Colonic mucosa (tissue), 4 donors: Measurements from ENCODE around the gene SYCP2. TPM values are rescaled to one million over a fixed set of nuclear protein-coding genes. Genes with fewer than 3 reads are reported as not detected.

Experiments used
- DNase-seq: peaks from one replicate; pipeline ENCODE4 v3.0.0-alpha.2; 2020
- H3K27ac ChIP-seq: fragments of 200-600 bp; one replicate; pipeline ENCODE4 v1.8.0; 2021
- H3K27me3 ChIP-seq: fragments of 200-600 bp; one replicate; pipeline ENCODE4 v1.8.0; 2021
- H3K36me3 ChIP-seq: fragments of 200-600 bp; one replicate; pipeline ENCODE4 v1.8.0; 2021
- H3K4me1 ChIP-seq: fragments of 200-600 bp; one replicate; pipeline ENCODE4 v1.8.0; 2021; ENCODE audit warnings: mild to moderate bottlenecking
- H3K4me3 ChIP-seq: fragments of 200-600 bp; one replicate; pipeline ENCODE4 v1.8.0; 2021
- H3K9ac ChIP-seq, 2 donors: one replicate each; pipeline ENCODE4 v1.7.0; 2013; ENCODE audit warnings: control low read depth in 2 of 2, low read depth in 2 of 2, low read length in 2 of 2
- H3K9me3 ChIP-seq: fragments of 200-600 bp; one replicate; pipeline ENCODE4 v1.8.0; 2021
- intact Hi-C: fragments of 100-400 bp; cut with DNase I; formaldehyde crosslinking; loops from one replicate; pipeline ENCODE4 v1.14.1; 2022
- total RNA-seq, 2 donors: library from RNA; stranded (reverse); fragmentation: NEBNext Ultra II Directional in 1 of 2; extraction: Animal tissue kit (Norgen Biotek cat#: 25700) in 1 of 2; gene quantifications; one replicate each; pipeline ENCODE4 v1.2.1, GENCODE V29; 2021
- TF ChIP-seq, protein P1 (sequence below): fragments of 200-600 bp; IDR thresholded peaks from one replicate; pipeline ENCODE4 v1.8.0; 2022; ENCODE audit warnings: antibody characterized with exemption, mild to moderate bottlenecking
- donor health status: healthy.
- donor health status: DM: no; HTN: no; CAD: no.
- donor health status: DM: no; HTN: no; CAD: no.

Gene SYCP2
- total RNA-seq, 2 donors from 2014 or later: 0.74 to 1.1 TPM

DNA sequence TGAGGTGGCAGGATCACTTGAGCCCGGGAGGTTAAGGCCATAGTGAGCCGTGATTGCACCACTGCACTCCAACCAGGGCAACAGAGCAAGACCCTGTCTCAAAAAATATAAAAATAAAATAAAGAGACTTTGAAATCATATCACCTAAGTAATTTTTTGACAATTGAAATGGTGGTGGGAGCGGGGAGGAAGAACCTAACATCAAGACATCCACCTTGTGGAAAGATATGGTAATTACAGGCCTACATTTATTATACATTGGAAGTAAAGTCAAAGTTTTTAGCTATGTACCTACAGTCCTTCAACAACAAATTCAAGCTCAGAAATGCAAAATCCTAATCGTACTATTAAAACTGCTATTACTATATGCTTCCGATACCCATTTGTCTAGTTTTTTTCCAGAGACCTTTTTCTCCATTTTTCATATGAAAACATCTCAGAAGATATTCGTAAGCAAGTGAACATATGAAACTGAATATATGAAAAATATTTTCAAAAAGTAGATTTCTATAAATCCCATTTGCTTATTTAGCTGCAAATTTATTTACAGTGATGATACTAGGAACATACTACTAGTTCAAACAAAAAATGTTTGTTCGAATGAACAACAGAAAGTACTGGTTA, 83.3 kb downstream of the SYCP2 start:
- TF ChIP-seq, protein P1, sequence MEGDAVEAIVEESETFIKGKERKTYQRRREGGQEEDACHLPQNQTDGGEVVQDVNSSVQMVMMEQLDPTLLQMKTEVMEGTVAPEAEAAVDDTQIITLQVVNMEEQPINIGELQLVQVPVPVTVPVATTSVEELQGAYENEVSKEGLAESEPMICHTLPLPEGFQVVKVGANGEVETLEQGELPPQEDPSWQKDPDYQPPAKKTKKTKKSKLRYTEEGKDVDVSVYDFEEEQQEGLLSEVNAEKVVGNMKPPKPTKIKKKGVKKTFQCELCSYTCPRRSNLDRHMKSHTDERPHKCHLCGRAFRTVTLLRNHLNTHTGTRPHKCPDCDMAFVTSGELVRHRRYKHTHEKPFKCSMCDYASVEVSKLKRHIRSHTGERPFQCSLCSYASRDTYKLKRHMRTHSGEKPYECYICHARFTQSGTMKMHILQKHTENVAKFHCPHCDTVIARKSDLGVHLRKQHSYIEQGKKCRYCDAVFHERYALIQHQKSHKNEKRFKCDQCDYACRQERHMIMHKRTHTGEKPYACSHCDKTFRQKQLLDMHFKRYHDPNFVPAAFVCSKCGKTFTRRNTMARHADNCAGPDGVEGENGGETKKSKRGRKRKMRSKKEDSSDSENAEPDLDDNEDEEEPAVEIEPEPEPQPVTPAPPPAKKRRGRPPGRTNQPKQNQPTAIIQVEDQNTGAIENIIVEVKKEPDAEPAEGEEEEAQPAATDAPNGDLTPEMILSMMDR: peak; percentile 72
- no peak for DNase-seq
- H3K9me3 ChIP-seq: no peaks in the 10 kb centered on the region
- H3K27ac ChIP-seq: no peak overlapping the region
- no peaks in the 10 kb centered on the region for H3K27me3 ChIP-seq
- intact Hi-C loops: loop anchor here (2.0 kb wide), 1 partner anchor 67 kb away; no protein-coding TSS in a partner anchor
- no peak overlapping the region for H3K4me3 ChIP-seq
- H3K4me1 ChIP-seq: no peaks in the 10 kb centered on the region
- H3K36me3 ChIP-seq: no peaks in the 10 kb centered on the region
- no peak overlapping the region for H3K9ac ChIP-seq

DNA sequence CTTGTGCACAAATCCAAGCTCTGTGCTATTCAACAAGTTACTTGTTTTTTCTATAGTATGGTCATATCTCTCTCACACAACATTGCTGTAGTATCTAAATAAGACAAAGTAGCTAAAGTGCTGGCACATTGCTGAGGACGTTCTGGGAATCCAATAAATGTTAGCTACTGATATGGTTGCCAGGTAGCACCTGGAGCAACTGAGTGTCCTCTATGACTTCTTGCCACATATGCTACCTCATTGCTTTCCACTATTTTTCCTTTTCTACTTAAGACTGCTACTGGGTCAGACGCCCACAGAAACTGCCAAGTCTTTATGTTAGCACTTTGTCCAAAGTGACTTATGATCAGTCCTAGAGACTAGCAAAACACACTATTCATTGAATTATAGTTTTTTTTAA, 85.3 kb downstream of the SYCP2 start:
- no peaks in the 10 kb centered on the region for H3K36me3 ChIP-seq
- no peak for DNase-seq
- H3K4me1 ChIP-seq: no peaks in the 10 kb centered on the region
- H3K4me3 ChIP-seq: no peak overlapping the region
- intact Hi-C loops: no loop called here
- H3K27ac ChIP-seq: no peak overlapping the region
- TF ChIP-seq, protein P1: no peak
- H3K9me3 ChIP-seq: no peaks in the 10 kb centered on the region
- no peaks in the 10 kb centered on the region for H3K27me3 ChIP-seq
- no peak overlapping the region for H3K9ac ChIP-seq

DNA sequence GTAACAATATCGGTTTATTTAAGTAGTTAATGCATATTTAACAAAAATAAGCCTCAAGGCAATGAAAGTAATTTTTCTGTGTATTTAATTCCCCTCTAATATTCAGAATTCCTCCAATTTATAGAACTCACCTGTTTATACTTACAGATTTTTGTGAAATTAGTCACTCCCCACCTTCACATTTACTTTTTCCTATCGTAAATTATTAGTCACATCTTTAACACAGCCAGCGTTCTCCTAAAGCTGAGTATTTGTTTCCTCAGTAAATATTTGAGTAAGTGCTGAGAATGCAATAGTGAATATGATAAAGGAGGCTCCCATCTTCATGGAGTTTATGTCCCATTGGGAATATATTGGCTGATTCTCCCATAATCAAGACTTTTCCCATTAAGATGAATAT, 88.0 kb downstream of the SYCP2 start:
- no peaks in the 10 kb centered on the region for H3K4me1 ChIP-seq
- no peak overlapping the region for H3K9ac ChIP-seq
- no peaks in the 10 kb centered on the region for H3K9me3 ChIP-seq
- intact Hi-C loops: no loop called here
- DNase-seq: no peak
- no peaks in the 10 kb centered on the region for H3K36me3 ChIP-seq
- no peak overlapping the region for H3K4me3 ChIP-seq
- no peak overlapping the region for H3K27ac ChIP-seq
- TF ChIP-seq, protein P1: no peak
- no peaks in the 10 kb centered on the region for H3K27me3 ChIP-seq

DNA sequence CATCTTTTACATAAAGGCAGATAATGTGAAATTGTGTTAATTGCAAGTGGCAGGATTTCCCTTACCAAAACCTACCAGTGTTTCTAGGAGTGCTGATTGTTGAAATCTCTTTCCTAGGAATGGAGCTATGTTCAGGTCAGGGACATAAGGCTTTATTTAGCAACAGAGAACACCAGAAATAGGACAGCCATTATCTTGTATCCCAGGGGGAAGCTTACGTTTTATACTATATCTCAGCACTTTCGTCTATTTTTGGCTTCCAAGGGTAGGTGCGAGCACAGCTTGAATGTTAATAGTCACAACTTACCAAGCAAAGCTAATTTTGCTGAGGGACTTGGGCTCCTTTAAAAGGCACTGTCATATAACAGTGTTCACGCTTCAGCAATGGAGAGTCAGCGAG, 94.0 kb downstream of the SYCP2 start:
- H3K27me3 ChIP-seq: no peaks in the 10 kb centered on the region
- DNase-seq: no peak
- H3K9me3 ChIP-seq: no peaks in the 10 kb centered on the region
- TF ChIP-seq, protein P1: no peak
- H3K36me3 ChIP-seq: no peaks in the 10 kb centered on the region
- H3K4me3 ChIP-seq: no peak overlapping the region
- no peak overlapping the region for H3K9ac ChIP-seq
- no peak overlapping the region for H3K27ac ChIP-seq
- intact Hi-C loops: no loop called here
- no peaks in the 10 kb centered on the region for H3K4me1 ChIP-seq

DNA sequence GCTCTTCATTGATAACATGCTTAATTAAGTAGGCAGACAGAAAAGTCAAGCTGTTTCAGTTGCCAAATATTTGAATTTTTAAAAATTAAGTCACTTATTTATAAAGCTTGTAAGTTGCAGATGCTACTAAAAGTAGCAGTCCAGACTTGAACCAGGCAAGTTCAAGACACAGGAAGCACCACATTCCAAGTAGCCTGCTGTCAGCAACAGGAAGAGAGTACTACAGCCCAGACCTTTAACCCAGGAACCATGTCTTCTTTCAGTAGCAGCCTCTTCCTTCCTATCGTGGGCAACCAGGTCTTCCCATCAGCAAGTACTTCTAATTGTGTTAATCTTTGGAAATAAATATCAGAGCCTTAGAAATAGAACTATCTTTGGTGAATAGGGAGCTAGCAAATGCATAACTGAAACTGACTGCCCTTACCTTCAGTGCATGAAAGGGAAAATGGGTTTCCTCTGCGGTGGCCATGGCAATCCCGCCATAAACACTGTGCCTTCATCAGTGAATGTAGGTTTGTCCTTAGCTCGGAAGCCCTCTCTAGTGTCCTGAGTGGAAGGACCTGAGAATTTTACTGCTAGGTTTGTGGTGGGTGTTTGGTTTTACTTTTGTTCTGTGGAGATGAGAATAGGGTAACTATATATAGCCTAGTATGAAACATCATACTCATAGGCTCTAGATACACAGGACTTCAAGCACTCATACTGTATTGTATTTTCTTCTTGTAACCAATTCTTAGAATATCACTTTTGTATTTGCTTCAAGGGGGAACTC, 95.6 kb downstream of the SYCP2 start:
- H3K4me3 ChIP-seq: no peak overlapping the region
- H3K27me3 ChIP-seq: no peaks in the 10 kb centered on the region
- TF ChIP-seq, protein P1: no peak
- no peak overlapping the region for H3K27ac ChIP-seq
- intact Hi-C loops: no loop called here
- no peaks in the 10 kb centered on the region for H3K9me3 ChIP-seq
- no peaks in the 10 kb centered on the region for H3K4me1 ChIP-seq
- DNase-seq: no peak
- no peak overlapping the region for H3K9ac ChIP-seq
- H3K36me3 ChIP-seq: no peaks in the 10 kb centered on the region
